A204.1 (cell line): ENCODE results near the gene RPL19.

Experiments
- FAIRE-seq: peaks from 2 replicates; lab custom pipeline; 2012; peaks lifted over from hg19 to GRCh38; lab: Jason Lieb, UNC

Gene RPL19

GRCh38 chr17:39224778-39225307, 24.8 kb downstream of the RPL19 start:
- no peak for FAIRE-seq

DNA sequence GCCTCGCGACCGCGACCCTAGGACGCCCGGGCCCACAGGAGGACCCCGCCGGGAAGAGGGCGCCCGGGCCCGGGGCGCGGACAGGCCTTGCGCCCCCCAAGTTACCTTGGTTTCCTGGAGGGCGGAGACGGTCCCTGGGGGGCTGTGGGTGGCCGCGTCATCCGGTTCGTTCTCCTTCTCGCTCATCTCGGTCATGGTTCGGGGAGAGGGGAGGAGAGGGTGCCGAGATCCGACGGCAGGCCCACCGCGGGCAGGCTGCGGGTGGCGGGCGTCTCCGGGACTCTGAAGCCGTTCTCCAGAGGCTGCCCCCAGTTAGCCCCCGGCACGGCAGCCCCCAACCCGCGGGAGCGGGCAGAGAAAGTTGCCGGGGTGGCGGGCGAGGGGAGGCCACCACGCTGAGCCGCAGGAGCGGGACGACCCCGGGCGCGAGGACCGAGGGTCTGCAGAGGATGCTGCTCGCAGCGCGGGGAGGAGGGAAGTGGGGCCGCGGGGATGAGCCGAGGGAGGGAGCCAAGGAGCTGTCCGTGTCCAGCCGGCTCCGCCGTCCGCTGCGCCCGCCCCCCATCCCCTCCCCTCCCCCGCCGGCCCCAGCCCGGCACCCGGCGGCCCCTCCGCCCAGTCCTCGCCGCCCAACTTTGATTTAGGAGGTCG, 25.4 kb downstream of the RPL19 start, which contains the start of gene STAC2:
Gene STAC2, minus strand, starts transcription at position 638 of the 651 bp plus-strand sequence. Its CDS starts 443 bp downstream, at position 195.
- FAIRE-seq: no peak

- FAIRE-seq: no peak
Observed at GRCh38 chr17:39225959-39226683, 26.0 kb downstream of the RPL19 start.

DNA sequence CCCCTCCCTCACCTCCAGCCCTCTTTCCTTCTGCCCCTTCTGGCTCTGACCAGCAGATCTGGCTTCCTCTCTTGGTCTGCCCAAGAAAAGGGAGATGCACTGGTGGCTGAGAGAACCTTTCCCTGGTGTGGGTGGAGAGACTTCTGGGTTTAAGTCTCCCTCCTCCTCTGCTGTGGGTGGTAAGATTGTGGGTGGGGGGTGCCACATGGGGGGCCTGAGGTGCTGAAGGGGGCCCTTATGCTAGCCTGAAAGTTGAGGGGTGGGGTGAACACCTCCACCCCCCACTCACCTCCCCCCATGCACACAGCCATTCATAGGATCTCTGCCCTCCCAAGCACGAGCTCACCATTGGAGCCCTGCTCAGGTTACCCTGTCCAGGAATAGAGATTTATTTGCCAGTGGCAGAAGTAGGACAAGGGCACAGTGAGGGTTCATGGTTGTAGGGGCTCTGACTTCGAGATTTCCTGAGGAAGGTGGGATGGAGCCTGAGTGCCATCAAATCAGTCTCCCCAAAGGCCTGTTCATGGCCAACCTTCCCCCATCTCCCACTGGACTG, 27.4 kb downstream of the RPL19 start:
- no peak for FAIRE-seq

DNA sequence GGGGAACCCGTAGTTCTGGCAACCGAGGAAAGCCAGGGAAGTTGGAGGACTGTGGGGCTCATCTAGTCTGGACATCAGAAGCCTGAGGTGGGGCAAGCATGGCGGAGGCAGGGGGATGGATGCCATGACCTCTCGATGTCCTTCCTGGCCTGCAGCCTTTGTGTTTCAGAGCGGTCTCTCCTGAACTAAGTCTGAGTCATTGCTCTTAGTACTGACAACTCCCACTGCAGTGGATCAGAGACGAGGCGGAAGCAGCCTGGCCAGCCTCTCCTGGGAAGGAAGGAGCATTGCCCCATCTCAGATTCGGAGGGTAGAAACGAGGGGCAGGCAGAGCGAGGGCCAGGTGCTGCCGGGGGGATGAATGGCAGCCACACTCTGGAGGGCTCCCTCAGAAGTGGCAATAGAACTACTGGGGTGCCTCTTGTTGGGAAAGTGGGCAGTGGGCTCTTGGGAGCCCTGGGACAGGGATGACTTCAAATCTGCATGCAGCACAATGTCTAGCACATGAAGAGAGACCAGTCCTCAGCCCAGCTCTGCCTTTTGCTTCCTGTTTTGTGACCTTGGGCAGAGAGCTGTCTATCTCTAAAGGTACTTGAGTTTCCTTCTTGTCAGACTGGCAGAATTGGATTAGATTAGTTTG, 29.3 kb downstream of the RPL19 start:
- FAIRE-seq: no peak

- FAIRE-seq: no peak
Observed at GRCh38 chr17:39230361-39230760, 30.3 kb downstream of the RPL19 start.

GRCh38 chr17:39231091-39231561, 31.0 kb downstream of the RPL19 start:
- FAIRE-seq: no peak

- FAIRE-seq: no peak
Observed at GRCh38 chr17:39231591-39232551, 31.8 kb downstream of the RPL19 start.

GRCh38 chr17:39235555-39236449, 35.7 kb downstream of the RPL19 start:
- FAIRE-seq: no peak

GRCh38 chr17:39236450-39236927, 36.4 kb downstream of the RPL19 start:
- no peak for FAIRE-seq

DNA sequence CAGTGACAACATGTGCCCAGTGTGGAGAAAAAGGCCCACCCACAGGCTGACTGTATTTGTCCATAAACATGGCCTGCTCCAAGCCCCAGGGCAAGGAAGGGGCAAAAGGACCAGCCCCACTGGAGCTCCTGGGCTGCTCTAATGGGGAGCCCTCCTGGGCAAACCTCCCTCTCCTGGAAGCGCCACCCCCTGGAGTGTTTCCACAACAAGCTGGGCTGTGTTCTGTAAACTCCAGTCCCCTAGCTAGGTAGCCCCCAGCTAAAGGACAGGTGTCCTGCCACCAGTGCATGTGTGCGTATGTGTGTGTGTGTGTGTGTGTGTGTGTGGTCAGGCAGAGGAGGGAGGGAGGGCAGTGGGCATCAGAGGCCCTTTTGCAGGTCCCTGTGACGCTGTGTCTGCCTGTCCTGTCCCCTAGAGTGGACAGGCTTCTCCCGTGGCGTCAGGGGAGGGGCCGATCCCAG, 36.9 kb downstream of the RPL19 start:
- FAIRE-seq: no peak

DNA sequence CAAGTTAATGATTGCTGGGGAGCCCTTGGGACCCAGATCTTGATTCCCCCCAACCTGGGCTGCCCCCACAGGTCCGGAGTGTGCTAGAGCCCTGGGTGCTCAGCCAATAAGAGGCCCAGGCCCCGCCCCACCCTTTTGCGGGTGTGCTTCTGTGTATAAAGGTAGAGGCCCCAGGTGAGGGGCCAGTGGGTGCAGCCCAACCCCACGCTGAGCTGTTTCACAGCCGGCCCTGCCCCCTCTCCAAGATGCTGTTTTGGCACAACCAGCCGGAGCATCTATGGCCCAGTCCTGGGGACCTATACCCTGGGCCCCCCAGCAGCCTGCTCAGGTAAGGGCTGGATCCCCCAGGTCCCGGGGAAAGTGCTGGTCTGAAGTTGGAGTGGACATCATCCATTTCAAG, 37.5 kb downstream of the RPL19 start:
- no peak for FAIRE-seq

DNA sequence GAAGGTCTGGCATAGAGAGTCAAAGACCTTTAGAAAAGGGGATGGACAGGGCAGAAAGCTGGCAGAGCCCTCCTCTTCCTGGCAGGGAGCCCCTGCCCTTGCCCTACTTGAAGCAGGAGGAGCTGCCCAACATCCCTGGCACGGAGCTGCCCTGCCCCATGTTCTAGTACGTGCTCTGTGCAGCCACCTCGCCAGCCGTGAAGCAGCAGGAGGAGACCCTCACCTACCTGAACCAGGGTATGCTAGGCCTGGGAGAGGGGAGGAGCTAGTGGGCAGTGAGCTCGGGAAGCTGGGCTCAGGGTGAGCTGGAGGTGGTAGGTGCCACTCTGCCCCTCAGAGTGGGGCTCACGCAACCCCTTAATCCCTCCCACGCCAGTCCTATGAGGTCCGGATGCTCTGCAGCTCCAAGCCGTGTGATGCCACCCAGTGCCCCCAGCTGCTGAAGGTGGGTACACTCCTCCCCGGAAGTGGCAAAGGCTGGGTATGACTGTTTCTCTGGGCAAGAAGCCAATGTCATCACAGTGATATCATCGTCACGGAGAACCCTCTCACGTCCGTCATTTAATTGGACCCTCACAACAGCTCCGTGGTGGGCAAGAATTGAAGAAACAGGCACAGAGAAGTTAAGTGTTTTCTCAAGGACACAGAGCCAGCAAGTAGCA, 38.4 kb downstream of the RPL19 start:
- no peak for FAIRE-seq

DNA sequence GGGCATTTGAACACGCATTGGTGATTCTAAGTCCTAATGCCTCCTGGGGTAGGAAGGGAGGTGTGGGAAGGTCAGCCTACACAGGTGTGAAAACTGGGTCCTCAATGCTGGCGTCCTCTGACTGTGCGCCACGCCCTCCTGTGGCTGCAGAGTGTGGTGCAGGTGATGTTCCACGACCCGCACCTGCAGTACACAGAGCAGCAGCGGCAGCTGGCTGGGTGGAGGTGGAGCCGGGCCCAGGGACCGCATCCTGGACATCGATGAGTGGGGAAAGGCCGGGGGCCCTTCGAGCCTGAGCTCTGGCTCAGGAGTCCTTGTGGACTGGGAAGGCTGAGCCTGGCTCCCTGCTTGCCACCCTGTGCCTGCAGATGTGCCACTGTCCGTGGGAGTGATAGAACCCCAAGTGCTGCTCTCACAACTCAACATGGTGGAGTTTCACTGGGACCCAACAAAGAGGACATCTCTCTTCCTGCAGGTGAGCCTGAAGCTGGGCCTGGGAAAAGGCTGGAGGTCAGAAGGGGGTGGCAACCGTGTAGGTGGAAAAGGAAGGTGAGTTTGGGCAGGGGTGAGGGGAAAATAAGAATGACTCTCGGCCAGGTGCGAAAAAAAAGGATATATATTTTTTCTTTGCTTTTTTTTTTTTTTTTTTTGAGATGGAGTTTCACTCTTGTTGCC, 39.7 kb downstream of the RPL19 start:
- FAIRE-seq: no peak

DNA sequence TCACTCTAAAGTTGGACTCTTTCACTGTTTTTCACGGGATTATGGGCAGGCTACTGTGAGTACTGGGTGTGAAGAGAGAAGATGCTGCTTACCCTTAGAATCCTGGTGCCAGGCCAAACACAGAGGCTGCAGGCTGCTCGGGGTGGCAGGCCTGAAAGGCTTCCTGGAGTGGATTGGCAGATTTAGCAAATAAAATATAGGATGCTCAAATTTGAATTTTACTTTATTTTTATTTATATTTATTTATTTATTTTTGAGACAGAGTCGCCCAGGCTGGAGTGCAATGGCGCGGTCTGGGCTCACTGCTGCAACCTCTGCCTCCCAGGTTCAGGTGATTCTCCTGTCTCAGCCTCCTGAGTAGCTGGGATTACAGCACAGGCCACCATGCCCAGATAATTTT, 40.5 kb downstream of the RPL19 start:
- FAIRE-seq: no peak

- FAIRE-seq: no peak
Observed at GRCh38 chr17:39243155-39243554, 43.1 kb downstream of the RPL19 start.

- no peak for FAIRE-seq
Observed at GRCh38 chr17:39244016-39244599, 44.0 kb downstream of the RPL19 start.
